Erythroblast (primary cell): ENCODE data around the gene CSNK1D.

ENCODE experiments used
- GATA1 ChIP-seq: IDR thresholded peaks from 2 replicates; pipeline ENCODE4 v1.6.1; 2011; ENCODE audit warnings: low read depth, mild to moderate bottlenecking, control low read depth, low read length, moderate library complexity
- POLR2A ChIP-seq: IDR thresholded peaks from 2 replicates; pipeline ENCODE4 v1.6.1; 2011; ENCODE audit warnings: mild to moderate bottlenecking, low read length

DNA sequence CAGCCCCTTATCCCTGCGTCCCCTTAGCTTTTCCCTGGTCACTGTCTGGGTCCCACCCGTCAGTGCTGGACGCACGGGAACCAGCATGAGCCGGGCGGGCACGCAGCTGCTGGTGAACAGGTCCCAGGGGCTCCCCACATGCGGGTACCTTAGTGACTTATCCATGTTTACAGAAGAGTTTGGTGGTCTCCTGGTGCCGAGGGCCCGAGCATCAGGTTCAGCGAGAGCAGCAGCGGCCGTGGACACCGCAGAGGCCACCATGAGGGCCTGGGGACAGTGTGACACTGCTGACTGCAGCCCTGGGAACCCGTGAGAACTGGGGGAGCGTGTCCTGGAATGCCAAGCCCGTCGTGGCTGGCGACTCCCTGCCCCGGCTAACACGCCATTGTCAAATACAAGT lies 37.4 kb upstream of the CSNK1D start:
- TF ChIP-seq POLR2A (no peak), GATA1 (no peak)
